ENCODE data around the gene CLCF1. TPM values are rescaled to one million over a fixed set of nuclear protein-coding genes. Genes with fewer than 3 reads are reported as not detected.

CLCF1 gene
- total and polyA plus RNA-seq, 2 of the 13 experiments (the other 11 are each of a cell fraction or from before 2014, with no cell fraction given) = 0.49 to 0.78 TPM

GRCh38 chr11:67398661-67399563 is 25.5 kb upstream of the CLCF1 start:
- Histone ChIP-seq H3K9me3 (ENCODE audit: low read length) (no peaks in the 10 kb centered on the region), H2AFZ (ENCODE audit: low read length) (no peak overlapping the region), H3K4me2 (ENCODE audit: low read depth, low read length) (no peak overlapping the region), H3K79me2 (ENCODE audit: insufficient read depth, low read length) (peaks cover 14% of the 10 kb centered on the region), H4K20me1 (ENCODE audit: insufficient read depth, low read length) (peaks cover 3% of the 10 kb centered on the region; the same call in 1 of the 2 replicates), H3K36me3 (replicated peaks in 1 of 2; ENCODE audit: control insufficient read depth in 1 of 2, insufficient read depth in 2 of 2, low read length in 2 of 2) (peaks cover 17 to 27% of the 10 kb centered on the region in 2 experiments; a peak in 4 of 5 replicates), H3K27ac (ENCODE audit: extremely low read length, insufficient read depth, low read length) (no peak overlapping the region), H3K4me1 (ENCODE audit: insufficient read depth, low read length) (peaks cover 32% of the 10 kb centered on the region), H3K27me3 (ENCODE audit: control insufficient read depth in 1 of 2, insufficient read depth in 2 of 2, low read length in 2 of 2) (no peaks in the 10 kb centered on the region), H3K9ac (ENCODE audit: insufficient read depth, low read depth, low read length) (no peak overlapping the region), H3K4me3 (replicated peaks in 1 of 3; ENCODE audit: insufficient read depth in 1 of 3, low read depth in 2 of 3, low read length in 3 of 3) (no peak overlapping the region)
- BruUV-seq (replicated peaks) = no TSS peak
- FAIRE-seq (no peak), ATAC-seq (no peak), DNase-seq (ENCODE audit: low spot score) (no peak)
- intact Hi-C loops (cut with micrococcal nuclease; ENCODE audit: unreplicated experiment) = no loop called here
- in situ Hi-C loops (cut with HindIII; ENCODE audit: extremely low pct_ligation_motif_present, low pct_unique_long_range_greater_than_20kb) = no loop called here
- WGBS (ENCODE audit: low lambda C conversion rate) = 96% methylated on average over 9 of the region's 31 CpGs
- ChIA-PET CTCF (ENCODE audit: low intra/inter-chr PET ratio, low total read pairs) (no interaction called here), POLR2A (interaction anchor here (1.6 to 3.8 kb wide), 2 partner anchors 6 to 22 kb away, joined by 6 to 81 read pairs; partner anchors contain the start of gene RAD9A)
- TF ChIP-seq AGO2 (optimal IDR thresholded peaks at IDR 0.05; ENCODE audit: low read depth, low read length) (peak; percentile 61), AFF4 (CRISPR knock-in tag; IDR thresholded peaks at IDR 0.05) (no peak), ZC3H13 (CRISPR knock-in tag; IDR thresholded peaks at IDR 0.05) (peak; percentile 26; the same call in 1 of the 2 replicates), FOXO1 (CRISPR knock-in tag; IDR thresholded peaks at IDR 0.05) (no peak), CHD2 (IDR thresholded peaks at IDR 0.05; ENCODE audit: low read depth, low read length) (no peak), POLR2G (IDR thresholded peaks at IDR 0.05; ENCODE audit: low read depth, low read length) (peak; percentile 22; the same call in 1 of the 2 replicates), ZSCAN31 (CRISPR knock-in tag; IDR thresholded peaks at IDR 0.05; ENCODE audit: low read depth) (no peak), ZNF510 (CRISPR knock-in tag; IDR thresholded peaks at IDR 0.05; ENCODE audit: low read depth) (no peak), ELF1 (CRISPR knock-in tag; IDR thresholded peaks at IDR 0.05) (no peak), MIXL1 (CRISPR knock-in tag; IDR thresholded peaks at IDR 0.05) (no peak), RBFOX2 (IDR thresholded peaks at IDR 0.05; ENCODE audit: low read depth, low read length) (peak; percentile 44; the same call in 1 of the 2 replicates)

Measured in HepG2 (cell line).